Esophagus squamous epithelium (tissue), 4 donors: Measurements from ENCODE around the gene DBP.

Experiments
- POLR2A ChIP-seq, 4 donors: fragments of 450-650 bp; IDR thresholded peaks; one replicate each; pipeline ENCODE4 v1.6.1; 2017; ENCODE audit warnings: antibody characterized with exemption in 4 of 4, mild to moderate bottlenecking in 4 of 4, moderate library complexity in 3 of 4
- TF ChIP-seq, protein P1 (sequence below), 6 experiments: fragments of 450-650 bp in 4 of 6; fragments of 200-600 bp in 2 of 6; sonication (generic) in 2 of 6; IDR thresholded peaks; one replicate each; pipeline ENCODE4 v1.5.1; 2016 to 2019; ENCODE audit warnings: antibody characterized with exemption in 6 of 6, mild to moderate bottlenecking in 4 of 6, moderate library complexity in 4 of 6

DNA sequence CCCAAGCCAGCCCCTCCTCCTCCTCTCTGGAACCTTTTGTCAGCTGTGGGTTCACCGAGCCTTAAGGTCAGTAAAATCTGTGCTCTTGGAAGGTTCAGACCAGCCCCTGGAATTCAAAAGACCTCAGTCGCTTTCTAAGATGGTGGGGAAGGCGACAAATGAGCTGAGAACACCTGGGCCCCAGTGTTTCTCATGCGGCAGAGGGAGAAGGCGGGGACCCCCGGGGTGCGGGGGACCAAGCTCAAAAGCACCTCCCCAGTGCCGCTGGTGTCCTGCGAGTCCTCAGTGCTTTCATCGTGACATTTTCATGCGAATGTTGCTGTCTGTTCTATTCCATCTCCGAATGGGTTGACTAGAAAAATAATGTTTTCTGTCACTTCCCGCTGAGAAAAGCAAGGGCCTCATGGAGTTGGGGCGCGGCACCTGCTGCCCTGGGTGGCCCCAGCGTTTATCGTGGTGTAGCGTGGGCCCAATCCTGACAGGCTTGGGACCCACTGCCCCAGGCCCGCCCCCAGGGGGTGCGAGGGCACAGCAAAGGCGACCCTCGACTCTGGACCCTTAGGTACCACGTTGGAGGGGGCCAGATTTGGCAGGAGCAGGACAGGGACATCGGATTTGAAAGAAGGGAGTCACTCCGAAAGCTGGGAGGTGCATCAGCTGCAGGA lies 36.4 kb upstream of the DBP start:
- TF ChIP-seq, protein P1, sequence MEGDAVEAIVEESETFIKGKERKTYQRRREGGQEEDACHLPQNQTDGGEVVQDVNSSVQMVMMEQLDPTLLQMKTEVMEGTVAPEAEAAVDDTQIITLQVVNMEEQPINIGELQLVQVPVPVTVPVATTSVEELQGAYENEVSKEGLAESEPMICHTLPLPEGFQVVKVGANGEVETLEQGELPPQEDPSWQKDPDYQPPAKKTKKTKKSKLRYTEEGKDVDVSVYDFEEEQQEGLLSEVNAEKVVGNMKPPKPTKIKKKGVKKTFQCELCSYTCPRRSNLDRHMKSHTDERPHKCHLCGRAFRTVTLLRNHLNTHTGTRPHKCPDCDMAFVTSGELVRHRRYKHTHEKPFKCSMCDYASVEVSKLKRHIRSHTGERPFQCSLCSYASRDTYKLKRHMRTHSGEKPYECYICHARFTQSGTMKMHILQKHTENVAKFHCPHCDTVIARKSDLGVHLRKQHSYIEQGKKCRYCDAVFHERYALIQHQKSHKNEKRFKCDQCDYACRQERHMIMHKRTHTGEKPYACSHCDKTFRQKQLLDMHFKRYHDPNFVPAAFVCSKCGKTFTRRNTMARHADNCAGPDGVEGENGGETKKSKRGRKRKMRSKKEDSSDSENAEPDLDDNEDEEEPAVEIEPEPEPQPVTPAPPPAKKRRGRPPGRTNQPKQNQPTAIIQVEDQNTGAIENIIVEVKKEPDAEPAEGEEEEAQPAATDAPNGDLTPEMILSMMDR (IDR thresholded peaks at IDR 0.05): no peak
- no peak for TF ChIP-seq POLR2A (IDR thresholded peaks at IDR 0.05)
